ENCODE data around the gene PABPN1L.

Gene PABPN1L

DNA sequence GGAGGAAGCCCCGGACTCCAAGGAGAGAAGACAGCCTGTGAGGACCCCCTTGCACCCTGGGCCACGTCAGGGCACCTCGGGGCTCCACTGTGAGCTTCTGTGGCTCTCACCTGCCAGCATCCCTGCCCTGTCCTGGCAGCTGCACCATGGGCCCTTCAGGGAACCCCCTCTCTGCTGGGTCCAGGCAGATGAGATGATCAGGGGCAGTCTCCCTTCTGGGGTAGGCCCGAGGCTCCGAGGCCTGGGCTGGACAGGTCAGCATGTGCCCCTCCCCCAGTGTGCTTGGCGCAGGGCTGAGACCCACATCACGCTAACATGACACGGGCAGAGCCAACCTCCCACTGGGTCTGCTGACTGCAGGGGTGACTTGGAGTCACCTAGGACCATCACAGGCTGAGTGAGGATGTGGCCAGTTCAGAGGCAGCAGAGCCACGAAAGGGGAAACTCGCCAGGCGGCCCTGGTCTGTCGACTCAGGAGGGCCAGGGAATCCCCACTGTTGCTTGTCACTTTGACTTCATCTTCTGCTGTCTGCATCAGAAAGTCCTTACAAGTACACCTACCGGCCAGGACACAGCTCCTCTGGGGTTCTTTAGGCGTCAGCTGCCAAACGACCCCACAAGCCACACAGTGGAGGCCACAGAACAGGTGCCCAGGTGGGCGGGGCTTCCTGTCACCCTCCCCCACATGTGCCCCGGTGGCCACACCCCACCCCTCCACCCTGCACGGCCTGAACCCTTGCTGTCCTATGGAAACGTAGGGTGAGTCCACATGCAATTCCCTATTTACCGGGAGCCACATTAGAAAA lies 12.0 kb downstream of the PABPN1L start:
- in situ Hi-C loops (cut with HindIII; ENCODE audit: low sequenced_read_pairs) = loop anchor here (25.0 kb wide), 1 partner anchor 92 kb away; no protein-coding TSS in a partner anchor

- in situ Hi-C loops (cut with HindIII; ENCODE audit: low sequenced_read_pairs) = loop anchor here (25.0 kb wide), 1 partner anchor 91 kb away; no protein-coding TSS in a partner anchor
Observed at GRCh38 chr16:88853325-88853941, 13.0 kb downstream of the PABPN1L start.

DNA sequence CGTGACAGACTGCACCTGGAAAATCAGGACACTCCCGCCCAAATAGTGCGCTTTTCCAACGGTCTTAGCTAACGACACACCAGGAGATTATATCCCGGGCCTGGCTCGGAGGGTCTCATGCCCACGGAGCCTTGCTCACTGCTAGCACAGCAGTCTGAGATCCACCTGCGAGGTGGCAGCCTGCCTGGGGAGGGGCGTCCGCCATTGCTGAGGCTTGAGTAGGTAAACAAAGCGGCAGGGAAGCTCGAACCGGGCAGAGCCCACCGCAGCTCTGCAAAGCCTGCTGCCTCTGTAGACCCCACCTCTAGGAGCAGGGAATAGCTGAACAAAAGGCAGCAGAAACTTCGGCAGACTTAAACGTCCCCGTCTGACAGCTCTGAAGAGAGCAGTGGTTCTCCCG lies 14.8 kb downstream of the PABPN1L start:
- in situ Hi-C loops (cut with HindIII; ENCODE audit: low sequenced_read_pairs) = loop anchor here (25.0 kb wide), 1 partner anchor 89 kb away; no protein-coding TSS in a partner anchor

- in situ Hi-C loops (cut with HindIII; ENCODE audit: low sequenced_read_pairs) = loop anchor here (25.0 kb wide), 1 partner anchor 88 kb away; no protein-coding TSS in a partner anchor
Observed at GRCh38 chr16:88850531-88851199, 15.8 kb downstream of the PABPN1L start.

DNA sequence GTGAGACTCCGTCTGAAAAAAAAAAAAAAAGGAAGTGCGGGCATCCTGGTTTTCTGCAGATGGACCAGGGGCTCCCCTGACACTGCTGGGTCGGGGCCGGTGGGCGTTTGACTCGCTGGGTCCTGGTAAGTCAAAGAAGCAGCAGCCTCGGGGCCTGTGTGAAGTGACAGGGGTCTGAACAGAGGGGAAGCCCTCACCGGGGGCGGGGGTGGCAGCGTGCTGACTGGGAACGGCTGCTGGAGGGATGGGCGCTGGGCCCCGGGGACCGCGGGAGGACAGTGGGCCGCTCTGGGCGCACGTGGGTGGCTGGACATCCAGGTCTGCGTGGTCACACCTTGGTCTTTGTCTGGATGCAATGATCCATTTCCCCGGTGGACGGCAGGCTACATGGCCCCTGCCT lies 17.9 kb downstream of the PABPN1L start:
- in situ Hi-C loops (cut with HindIII; ENCODE audit: low sequenced_read_pairs) = no loop called here

DNA sequence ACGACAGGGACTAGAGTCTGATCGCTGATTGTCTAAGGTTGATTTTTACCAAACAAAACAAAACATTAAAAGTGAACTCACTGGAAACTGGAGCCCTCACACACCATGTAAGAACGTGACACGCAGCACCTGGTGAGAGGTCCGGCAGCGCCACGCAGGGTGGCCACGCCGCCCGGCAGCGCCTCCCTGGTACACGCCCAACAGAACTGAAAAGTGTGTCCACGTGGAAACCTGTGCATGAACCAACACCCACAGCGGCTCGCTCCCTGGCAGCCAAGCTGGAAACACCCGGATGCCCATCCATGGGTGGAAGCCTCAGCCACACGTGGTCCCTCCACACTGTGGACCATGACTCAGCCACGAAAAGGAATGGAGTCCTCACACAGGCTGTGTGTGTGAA lies 18.8 kb downstream of the PABPN1L start:
- in situ Hi-C loops (cut with HindIII; ENCODE audit: low sequenced_read_pairs) = no loop called here

DNA sequence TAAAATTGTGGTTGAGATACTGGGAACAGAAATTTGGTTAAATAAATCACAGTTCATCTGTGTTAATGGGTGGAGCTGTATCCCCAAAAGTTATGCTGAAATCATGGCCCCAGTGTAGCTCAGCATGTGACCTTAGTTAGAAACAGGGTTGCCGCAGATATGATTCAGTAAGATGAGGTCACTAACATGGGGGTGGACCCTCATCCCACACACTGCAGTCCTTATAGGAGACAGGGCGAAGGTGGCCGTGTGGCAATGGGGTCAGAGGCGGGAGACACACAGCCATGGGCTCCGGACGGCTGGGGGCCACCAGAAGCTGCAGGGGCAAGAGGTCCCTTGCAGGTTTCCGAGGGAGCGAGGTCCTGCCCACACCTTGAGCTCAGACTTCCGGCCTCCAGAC lies 20.4 kb downstream of the PABPN1L start:
- in situ Hi-C loops (cut with HindIII; ENCODE audit: low sequenced_read_pairs) = no loop called here

GRCh38 chr16:88844419-88845036 lies 21.9 kb downstream of the PABPN1L start:
- in situ Hi-C loops (cut with HindIII; ENCODE audit: low sequenced_read_pairs) = no loop called here

DNA sequence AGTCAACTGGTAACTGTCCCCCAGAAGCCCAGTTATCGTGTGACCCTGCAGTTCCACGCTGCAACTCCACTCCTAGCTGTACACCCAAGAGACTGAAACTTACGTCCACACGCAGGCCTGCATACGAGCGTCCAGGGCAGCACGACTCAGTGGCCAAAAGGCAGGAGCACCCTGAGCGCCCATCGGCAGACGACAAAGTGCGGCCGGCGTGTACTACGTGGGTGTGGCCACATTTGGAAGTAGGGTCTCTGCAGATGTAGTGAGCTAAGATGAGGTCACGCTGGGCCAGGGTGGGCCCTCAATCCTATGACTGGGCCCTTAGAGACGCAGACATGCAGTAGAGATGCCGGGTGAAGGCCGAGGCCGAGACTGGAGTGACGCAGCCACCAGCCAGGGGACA lies 23.2 kb downstream of the PABPN1L start:
- in situ Hi-C loops (cut with HindIII; ENCODE audit: low sequenced_read_pairs) = no loop called here

DNA sequence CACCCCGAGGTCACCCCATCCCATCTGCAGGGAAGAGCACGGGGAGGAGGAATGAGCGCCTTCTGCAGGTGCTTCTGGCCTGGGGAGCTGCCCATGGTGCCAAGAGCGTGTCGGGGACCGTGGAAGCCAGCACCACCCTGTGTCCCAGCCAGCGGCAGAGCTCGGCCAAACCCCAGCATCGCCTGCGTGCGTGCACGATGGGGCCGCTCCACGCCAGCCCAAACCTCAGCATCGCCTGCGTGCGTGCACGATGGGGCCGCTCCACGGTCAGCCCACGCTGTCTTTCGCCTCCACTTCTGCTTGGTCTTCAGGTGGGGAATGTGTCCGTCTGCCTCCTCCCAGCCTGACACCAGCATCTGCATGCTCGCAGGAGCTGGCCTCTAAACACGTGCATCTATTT lies 23.7 kb downstream of the PABPN1L start:
- in situ Hi-C loops (cut with HindIII; ENCODE audit: low sequenced_read_pairs) = no loop called here

DNA sequence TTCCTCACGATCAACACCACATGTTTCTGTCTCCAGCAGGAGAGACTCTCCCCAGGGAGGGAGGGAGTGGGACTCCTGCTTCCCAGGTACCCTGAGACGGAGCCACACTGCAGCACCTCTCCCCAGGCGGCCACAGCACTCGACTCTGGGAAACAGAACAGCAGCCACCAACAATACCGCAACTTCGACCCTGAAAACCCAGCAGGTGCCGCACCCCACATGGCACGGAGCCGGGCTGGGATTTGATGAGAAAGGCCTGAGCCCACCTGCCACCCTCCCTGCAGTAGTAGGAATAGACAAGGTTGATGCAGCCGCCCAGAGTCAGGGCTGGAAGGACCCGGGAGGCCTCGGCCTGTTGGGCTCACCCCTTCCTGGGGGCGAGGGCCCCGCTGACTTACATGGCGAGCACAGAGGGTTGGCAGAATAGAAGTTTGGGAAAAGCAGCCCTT lies 24.1 kb downstream of the PABPN1L start:
- in situ Hi-C loops (cut with HindIII; ENCODE audit: low sequenced_read_pairs) = no loop called here

DNA sequence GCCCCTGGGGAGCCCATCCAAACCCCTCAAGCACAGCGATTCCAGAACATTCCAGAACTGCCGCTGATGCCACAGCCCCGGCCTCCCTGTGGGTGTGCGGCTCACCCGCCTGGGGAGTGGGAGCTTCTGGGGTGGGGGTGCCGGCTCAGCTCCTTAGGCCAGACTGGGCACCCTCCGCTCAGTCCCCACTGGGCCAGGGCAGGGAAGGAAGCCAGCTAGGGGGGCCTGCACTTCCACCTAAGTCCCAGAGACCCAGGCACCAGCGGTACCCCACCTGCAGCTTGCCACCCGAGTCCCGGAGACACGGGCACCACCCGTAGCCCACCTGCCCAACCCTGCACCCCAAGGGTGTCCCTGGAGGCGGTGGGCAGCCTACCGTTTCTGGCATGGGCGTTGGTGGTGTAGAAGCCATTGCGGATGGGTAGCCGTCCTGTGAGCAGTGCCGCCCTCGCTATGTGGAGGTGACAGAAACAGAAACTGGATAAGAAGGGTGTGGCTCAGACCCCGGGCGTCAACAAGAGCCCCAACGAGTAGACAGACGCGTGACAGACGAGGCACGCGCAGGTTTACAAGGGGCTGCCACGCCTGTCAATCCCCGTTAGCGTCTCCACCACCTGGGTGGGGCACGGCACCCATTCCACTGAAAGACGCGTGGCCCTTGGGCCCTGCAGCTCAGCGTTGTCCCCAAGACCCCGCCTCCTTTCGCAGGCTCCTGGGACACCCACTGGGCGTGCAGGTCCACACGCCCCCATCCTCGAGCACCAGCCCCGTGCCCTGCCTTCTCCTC lies 24.7 kb downstream of the PABPN1L start:
- in situ Hi-C loops (cut with HindIII; ENCODE audit: low sequenced_read_pairs) = no loop called here

DNA sequence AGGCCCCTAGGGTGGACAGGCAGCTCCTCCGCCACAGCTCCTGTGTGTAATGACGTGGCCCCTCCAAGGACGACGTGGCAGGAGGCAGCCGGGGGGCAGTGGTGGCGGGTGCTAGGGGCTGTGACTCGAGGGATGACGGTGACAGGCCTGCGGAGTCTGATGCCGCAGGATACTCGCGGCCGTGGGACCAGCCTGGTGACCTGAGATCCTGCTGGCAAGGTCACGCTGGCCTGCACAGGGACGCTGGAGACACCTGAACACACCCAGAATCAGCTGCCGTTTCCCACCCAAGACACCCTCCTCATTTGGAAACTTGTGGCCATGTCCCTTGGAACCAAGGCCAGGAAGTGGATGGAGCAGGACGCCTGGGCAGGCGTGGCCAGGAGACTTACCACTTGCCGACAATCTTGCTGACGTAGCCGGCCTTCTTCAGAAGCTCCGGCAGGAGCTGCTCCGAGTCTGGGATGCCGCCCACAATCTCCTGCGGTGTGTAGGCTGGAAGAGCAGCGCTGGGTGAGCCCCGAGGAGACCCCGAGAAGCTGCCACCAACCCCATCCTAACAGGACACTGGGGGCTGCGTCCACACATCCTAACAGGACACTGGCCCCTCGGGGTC lies 25.8 kb downstream of the PABPN1L start:
- in situ Hi-C loops (cut with HindIII; ENCODE audit: low sequenced_read_pairs) = no loop called here

GRCh38 chr16:88839745-88840599 lies 26.5 kb downstream of the PABPN1L start:
- in situ Hi-C loops (cut with HindIII; ENCODE audit: low sequenced_read_pairs) = no loop called here

- in situ Hi-C loops (cut with HindIII; ENCODE audit: low sequenced_read_pairs) = no loop called here
Observed at GRCh38 chr16:88839026-88839529, 27.4 kb downstream of the PABPN1L start.

DNA sequence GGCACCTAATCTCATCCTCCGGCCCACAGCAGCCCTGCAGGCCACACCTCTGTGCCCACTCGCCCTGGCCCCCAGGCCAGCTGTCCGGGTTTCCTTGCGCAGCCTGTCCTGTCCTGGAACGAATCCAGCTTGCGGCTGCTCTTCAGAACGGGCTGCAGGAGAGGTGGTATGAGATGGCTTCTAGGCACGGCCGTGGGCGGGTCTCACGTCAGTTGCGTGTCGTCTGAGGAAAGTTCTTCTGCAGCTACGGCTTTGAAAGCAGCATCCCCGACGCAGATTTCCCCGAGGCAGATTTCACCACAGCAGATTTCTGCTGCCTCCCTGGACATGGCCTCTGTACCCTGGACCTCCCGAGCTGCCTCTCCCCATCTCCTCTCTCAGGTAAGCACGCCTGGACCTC lies 27.9 kb downstream of the PABPN1L start:
- in situ Hi-C loops (cut with HindIII; ENCODE audit: low sequenced_read_pairs) = no loop called here

DNA sequence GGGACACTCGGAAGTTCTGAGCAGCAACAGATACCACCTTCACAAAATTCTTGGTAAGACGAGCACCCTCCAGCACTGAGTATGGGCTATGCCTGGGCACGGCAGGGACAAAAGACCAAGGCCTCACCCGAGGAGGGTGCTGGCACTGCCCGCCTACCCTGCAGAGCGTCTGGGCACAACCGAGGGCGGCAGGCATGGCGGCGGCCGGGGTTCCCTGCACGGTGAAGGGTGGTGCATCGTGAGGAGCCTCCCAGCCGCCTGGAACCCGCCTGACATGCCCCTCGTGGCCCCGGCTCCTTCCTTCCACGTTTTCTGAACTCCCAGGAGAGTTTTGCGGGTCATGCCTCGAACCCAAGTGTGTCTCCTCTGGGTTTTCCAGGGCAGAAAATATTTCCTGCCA lies 28.7 kb downstream of the PABPN1L start:
- in situ Hi-C loops (cut with HindIII; ENCODE audit: low sequenced_read_pairs) = no loop called here

GRCh38 chr16:88836791-88837190 lies 29.7 kb downstream of the PABPN1L start:
- in situ Hi-C loops (cut with HindIII; ENCODE audit: low sequenced_read_pairs) = no loop called here

DNA sequence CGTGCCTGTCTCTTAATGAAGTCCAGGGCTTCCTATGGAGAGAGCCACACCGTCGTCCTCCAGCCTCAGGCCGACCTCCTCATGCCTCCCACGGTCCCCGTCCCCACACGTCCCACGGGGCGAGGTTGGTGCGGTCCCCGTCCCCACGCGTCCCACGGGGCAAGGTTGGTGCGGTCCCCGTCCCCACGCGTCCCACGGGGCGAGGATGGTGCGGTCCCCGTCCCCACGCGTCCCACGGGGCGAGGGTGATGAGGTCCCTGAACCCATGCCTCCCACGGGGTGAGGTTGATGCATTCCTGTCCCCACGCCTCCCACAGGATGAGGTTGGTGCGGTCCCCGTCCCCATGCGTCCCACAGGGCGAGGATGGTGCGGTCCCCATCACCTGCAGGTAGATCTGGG lies 30.6 kb downstream of the PABPN1L start:
- in situ Hi-C loops (cut with HindIII; ENCODE audit: low sequenced_read_pairs) = no loop called here
